CD1c-positive myeloid dendritic cell (primary cell): ENCODE results near the gene RFWD3.
"Not testable (repeated sequence)": the region's sequence is repeated elsewhere in the genome, so short reads cannot be mapped to it uniquely, and the experiment has no call there.

Experiments
- DNase-seq: peaks from one replicate; pipeline ENCODE4 v3.0.0-alpha.2; 2016; ENCODE audit errors: extremely low spot score

RFWD3 gene

GRCh38 chr16:74667255-74667700 lies 601 bp upstream of the RFWD3 start:
- DNase-seq, result peak; percentile 11

GRCh38 chr16:74666010-74666421 lies 661 bp downstream of the RFWD3 start:
- DNase-seq, result no peak

- DNase-seq, result no peak
Observed at GRCh38 chr16:74661064-74661463, 5.6 kb downstream of the RFWD3 start.

- no peak for DNase-seq
Observed at GRCh38 chr16:74660383-74660782, 6.3 kb downstream of the RFWD3 start.

GRCh38 chr16:74659041-74659440 lies 7.6 kb downstream of the RFWD3 start:
- DNase-seq, result no peak

- DNase-seq, result peak; percentile 45
Observed at GRCh38 chr16:74657870-74658642, 8.6 kb downstream of the RFWD3 start.

GRCh38 chr16:74654536-74655050 lies 12.1 kb downstream of the RFWD3 start:
- no peak for DNase-seq

GRCh38 chr16:74652883-74653282 lies 13.8 kb downstream of the RFWD3 start:
- DNase-seq, result not testable (repeated sequence)

GRCh38 chr16:74652249-74652648 lies 14.4 kb downstream of the RFWD3 start:
- DNase-seq, result no peak

GRCh38 chr16:74651841-74652240 lies 14.8 kb downstream of the RFWD3 start:
- DNase-seq, result no peak

GRCh38 chr16:74650966-74651567 lies 15.6 kb downstream of the RFWD3 start:
- DNase-seq, result peak; percentile 9

GRCh38 chr16:74649839-74650504 lies 16.7 kb downstream of the RFWD3 start:
- no peak for DNase-seq

- no peak for DNase-seq
Observed at GRCh38 chr16:74641969-74642368, 24.7 kb downstream of the RFWD3 start.

GRCh38 chr16:74637742-74638453 lies 28.8 kb downstream of the RFWD3 start:
- DNase-seq, result no peak

GRCh38 chr16:74635303-74635702 lies 31.4 kb downstream of the RFWD3 start:
- no peak for DNase-seq

GRCh38 chr16:74633686-74634085 lies 33.0 kb downstream of the RFWD3 start:
- DNase-seq, result no peak

- no peak for DNase-seq
Observed at GRCh38 chr16:74627506-74628220, 39.0 kb downstream of the RFWD3 start.

- DNase-seq, result no peak
Observed at GRCh38 chr16:74626741-74627416, 39.8 kb downstream of the RFWD3 start.

GRCh38 chr16:74625500-74626350 lies 41.0 kb downstream of the RFWD3 start:
- no peak for DNase-seq

GRCh38 chr16:74623839-74624235 lies 42.8 kb downstream of the RFWD3 start:
- DNase-seq, result no peak
